ENCODE measurements around the gene GEMIN4.

GRCh38 chr17:704111-704864 is 47.8 kb downstream of the GEMIN4 start:
- TF ChIP-seq CTCF (IDR thresholded peaks at IDR 0.05; ENCODE audit: borderline replicate concordance, extremely low read depth, low read length, poor library complexity, severe bottlenecking) (no peak), EZH2 (IDR thresholded peaks at IDR 0.05; ENCODE audit: borderline replicate concordance, low read depth, low read length, severe bottlenecking) (no peak)
